HL-60 (cell line): ENCODE measurements around the gene YY2.

Source experiments
- DNase-seq, 2 experiments: peaks; one replicate each; pipeline ENCODE4 v3.0.0-alpha.2; 2010 to 2020; ENCODE audit warnings: low read depth in 1 of 2, low spot score in 1 of 2
- H3K27ac ChIP-seq: fragments of 250-450 bp; sonication (Bioruptor Pico); replicated peaks from 2 replicates; pipeline ENCODE4 v1.5.1; 2020; ENCODE audit warnings: mild to moderate bottlenecking, moderate library complexity
- H3K27me3 ChIP-seq: fragments of 250-450 bp; sonication (Bioruptor Pico); 2 replicates; pipeline ENCODE4 v1.5.1; 2021; ENCODE audit warnings: mild to moderate bottlenecking, moderate library complexity; ENCODE audit not compliant: insufficient read depth, poor library complexity, severe bottlenecking
- H3K4me3 ChIP-seq: replicated peaks from 2 replicates; pipeline ENCODE4 v1.5.1; 2011; ENCODE audit warnings: mild to moderate bottlenecking, control low read depth, low read length; ENCODE audit not compliant: insufficient read depth
- CTCF ChIP-seq: IDR thresholded peaks from one replicate; pipeline ENCODE4 v1.5.1; 2011; ENCODE audit warnings: low read length, control low read depth, inconsistent platforms; ENCODE audit not compliant: insufficient read depth
- GABPA ChIP-seq: IDR thresholded peaks from 2 replicates; pipeline ENCODE4 v1.6.1; 2012; ENCODE audit warnings: low read depth
- POLR2AphosphoS5 ChIP-seq: IDR thresholded peaks from 2 replicates; pipeline ENCODE4 v1.6.1; 2012; ENCODE audit warnings: low read depth
- REST ChIP-seq: IDR thresholded peaks from 2 replicates; pipeline ENCODE4 v1.6.1; 2012; ENCODE audit warnings: low read depth; ENCODE audit not compliant: insufficient replicate concordance
- SPI1 ChIP-seq: IDR thresholded peaks from 2 replicates; pipeline ENCODE4 v1.6.1; 2012; ENCODE audit warnings: low read depth, mild to moderate bottlenecking, borderline replicate concordance

The YY2 gene

GRCh38 chrX:21843179-21843578 lies 12.6 kb upstream of the YY2 start:
- DNase-seq: no peak
- Histone ChIP-seq H3K27ac (no peak overlapping the region), H3K27me3 (no peaks in the 10 kb centered on the region), H3K4me3 (no peak overlapping the region)
- TF ChIP-seq SPI1: no peak
- no peak for TF ChIP-seq GABPA
- TF ChIP-seq REST: no peak
- no peak for TF ChIP-seq POLR2AphosphoS5
- TF ChIP-seq CTCF: no peak

- no peaks in the 10 kb centered on the region for H3K27me3 ChIP-seq
- H3K27ac ChIP-seq: no peak overlapping the region
- no peak for DNase-seq
- TF ChIP-seq POLR2AphosphoS5: no peak
- H3K4me3 ChIP-seq: no peak overlapping the region
These were observed 10.7 kb upstream of the YY2 start for GRCh38 chrX:21845096-21845495.

- no peak for TF ChIP-seq GABPA
- no peak for TF ChIP-seq SPI1
- TF ChIP-seq POLR2AphosphoS5: no peak
- TF ChIP-seq REST: no peak
- no peak for TF ChIP-seq CTCF
- no peak for DNase-seq
- no peak overlapping the region for H3K27ac ChIP-seq
- no peak overlapping the region for H3K4me3 ChIP-seq
- H3K27me3 ChIP-seq: no peaks in the 10 kb centered on the region
These were observed 8.4 kb upstream of the YY2 start for GRCh38 chrX:21847342-21847741.

- Histone ChIP-seq H3K27me3 (no peaks in the 10 kb centered on the region), H3K27ac (no peak overlapping the region), H3K4me3 (no peak overlapping the region)
- no peak for TF ChIP-seq SPI1
- TF ChIP-seq POLR2AphosphoS5: no peak
- TF ChIP-seq REST: no peak
- no peak for TF ChIP-seq GABPA
- no peak for TF ChIP-seq CTCF
- no peak for DNase-seq
These were observed 2.2 kb upstream of the YY2 start for GRCh38 chrX:21853578-21853977.
